ENCODE data around the gene SLC38A4. TPM values are rescaled to one million over a fixed set of nuclear protein-coding genes. Genes with fewer than 3 reads are reported as not detected.

SLC38A4 gene
- total RNA-seq, 1 experiment from 2014 or later, result 0.09 TPM

- no peak overlapping the region for H2AFZ ChIP-seq
Measured at GRCh38 chr12:46814143-46814542, 11.7 kb downstream of the SLC38A4 start.

GRCh38 chr12:46811185-46811584 is 14.6 kb downstream of the SLC38A4 start:
- Histone ChIP-seq H3K9me3 (ENCODE audit: insufficient read depth, low read depth) (no peaks in the 10 kb centered on the region), H3K9me2 (ENCODE audit: insufficient read depth) (no peaks in the 10 kb centered on the region), H3K4me1 (replicated peaks; ENCODE audit: insufficient read depth) (no peaks in the 10 kb centered on the region), H3K36me3 (ENCODE audit: low read depth) (no peaks in the 10 kb centered on the region), H4K20me1 (ENCODE audit: insufficient read depth) (no peaks in the 10 kb centered on the region), H3F3A (ENCODE audit: insufficient read depth, low read depth) (no peaks in the 10 kb centered on the region; the same call in 1 of the 2 replicates), H3K27ac (no peak overlapping the region), H2AFZ (no peak overlapping the region), H3K4me2 (no peak overlapping the region), H3K4me3 (no peak overlapping the region), H3K79me2 (ENCODE audit: low read depth) (no peaks in the 10 kb centered on the region), H3K27me3 (ENCODE audit: insufficient read depth, low read depth) (no peaks in the 10 kb centered on the region)
- no TSS peak for BruUV-seq (replicated peaks)
- CTCF ChIA-PET, result no interaction called here
- intact Hi-C loops (cut with micrococcal nuclease; ENCODE audit: unreplicated experiment), result no loop called here
- DNase-seq, result no peak
- no peak for TF ChIP-seq CTCF (conservative IDR thresholded peaks at IDR 0.05)
- TF ChIP-seq EZH2 (IDR thresholded peaks at IDR 0.05; ENCODE audit: low read depth), result no peak
- POLR2A ChIA-PET (ENCODE audit: unreplicated experiment), result no interaction called here

More at GRCh38 chr12:46814143-46814542, 11.7 kb downstream of the SLC38A4 start:
- intact Hi-C loops (cut with micrococcal nuclease; ENCODE audit: unreplicated experiment), result no loop called here
- H3K9me2 ChIP-seq (ENCODE audit: insufficient read depth), result no peaks in the 10 kb centered on the region
- CTCF ChIA-PET, result no interaction called here
- H3K9me3 ChIP-seq (ENCODE audit: insufficient read depth, low read depth), result no peaks in the 10 kb centered on the region
- H3K4me3 ChIP-seq, result no peak overlapping the region
- H3K36me3 ChIP-seq (ENCODE audit: low read depth), result no peaks in the 10 kb centered on the region
- DNase-seq, result no peak
- H3K4me2 ChIP-seq, result no peak overlapping the region
- no peaks in the 10 kb centered on the region for H3K4me1 ChIP-seq (replicated peaks; ENCODE audit: insufficient read depth)
- H3K27me3 ChIP-seq (ENCODE audit: insufficient read depth, low read depth), result no peaks in the 10 kb centered on the region
- no peak overlapping the region for H3K27ac ChIP-seq
- H3F3A ChIP-seq (ENCODE audit: insufficient read depth, low read depth), result no peaks in the 10 kb centered on the region; the same call in 1 of the 2 replicates
- TF ChIP-seq EZH2 (IDR thresholded peaks at IDR 0.05; ENCODE audit: low read depth) (no peak), CTCF (conservative IDR thresholded peaks at IDR 0.05) (no peak)
- no TSS peak for BruUV-seq (replicated peaks)
- H4K20me1 ChIP-seq (ENCODE audit: insufficient read depth), result no peaks in the 10 kb centered on the region
- no peaks in the 10 kb centered on the region for H3K79me2 ChIP-seq (ENCODE audit: low read depth)
- POLR2A ChIA-PET (ENCODE audit: unreplicated experiment), result no interaction called here

GRCh38 chr12:46808955-46809697 is 16.7 kb downstream of the SLC38A4 start:
- Histone ChIP-seq H3K9me3 (ENCODE audit: insufficient read depth, low read depth) (no peaks in the 10 kb centered on the region), H3K9me2 (ENCODE audit: insufficient read depth) (no peaks in the 10 kb centered on the region), H3F3A (ENCODE audit: insufficient read depth, low read depth) (no peaks in the 10 kb centered on the region; the same call in 1 of the 2 replicates), H3K4me2 (no peak overlapping the region), H3K4me3 (no peak overlapping the region), H2AFZ (no peak overlapping the region), H3K27ac (no peak overlapping the region), H3K36me3 (ENCODE audit: low read depth) (no peaks in the 10 kb centered on the region), H4K20me1 (ENCODE audit: insufficient read depth) (no peaks in the 10 kb centered on the region), H3K27me3 (ENCODE audit: insufficient read depth, low read depth) (no peaks in the 10 kb centered on the region), H3K4me1 (replicated peaks; ENCODE audit: insufficient read depth) (no peaks in the 10 kb centered on the region), H3K79me2 (ENCODE audit: low read depth) (no peaks in the 10 kb centered on the region)
- intact Hi-C loops (cut with micrococcal nuclease; ENCODE audit: unreplicated experiment), result no loop called here
- BruUV-seq (replicated peaks), result no TSS peak
- TF ChIP-seq CTCF (conservative IDR thresholded peaks at IDR 0.05) (no peak), EZH2 (IDR thresholded peaks at IDR 0.05; ENCODE audit: low read depth) (no peak)
- ChIA-PET POLR2A (ENCODE audit: unreplicated experiment) (interaction anchor here (0.6 kb wide), 1 partner anchor 711 kb away, joined by 11 read pairs; no protein-coding TSS in a partner anchor), CTCF (no interaction called here)
- DNase-seq, result no peak

Measured in PC-9 (cell line).